GM12878 (cell line): ENCODE data around the gene HTR3A. TPM values are rescaled to one million over a fixed set of nuclear protein-coding genes. Genes with fewer than 3 reads are reported as not detected.

Experiments used
- ATAC-seq: fragments of 200-7000 bp; cut with Tn5 transposase; 3 replicates; pipeline ENCODE4 v1.9.1; 2020; ENCODE audit warnings: mild to moderate bottlenecking, moderate library complexity
- BruUV-seq: library from RNA; stranded (reverse); fragments of 400-500 nt; replicated peaks from 2 replicates; lab custom pipeline; 2021; lab: Mats Ljungman, UMichigan
- CTCF ChIA-PET: fragments of 300-600 bp; sonication (Branson Sonifier 250); formaldehyde crosslinking; extraction: SDS; loops from one replicate; lab custom pipeline; 2021; ENCODE audit warnings: inconsistent platforms; lab: Yijun Ruan, JAX
- POLR2A ChIA-PET: fragments of 350-600 bp; formaldehyde crosslinking; extraction: SDS; loops from one replicate; lab custom pipeline; 2021; ENCODE audit warnings: inconsistent platforms; lab: Charles Lee
- RAD21 ChIA-PET: fragments of 300-600 bp; sonication (Branson Sonifier 250); formaldehyde crosslinking; loops from one replicate; lab custom pipeline; 2023; ENCODE audit warnings: antibody characterized with exemption; ENCODE audit not compliant: unreplicated experiment; lab: Charles Lee
- SMC1A ChIA-PET: fragments of 300-600 bp; sonication (Branson Sonifier 250); formaldehyde crosslinking; loops from one replicate; lab custom pipeline; 2023; ENCODE audit not compliant: unreplicated experiment, uncharacterized antibody; lab: Charles Lee
- DNase-seq: peaks from one replicate; pipeline ENCODE4 v3.0.0-alpha.2; 2011; ENCODE audit warnings: low read depth, low spot score
- FAIRE-seq: peaks from 3 replicates; lab custom pipeline; 2011; peaks lifted over from hg19 to GRCh38; lab: Jason Lieb, UNC
- H2AFZ ChIP-seq: 2 replicates; pipeline ENCODE4 v1.6.0; 2011; ENCODE audit warnings: low read depth, low read length, control low read depth; ENCODE audit not compliant: control insufficient read depth
- H3K27ac ChIP-seq: 2 replicates; pipeline ENCODE4 v1.5.1; 2011; ENCODE audit warnings: control low read depth; ENCODE audit not compliant: control insufficient read depth, insufficient read depth
- H3K27me3 ChIP-seq, 2 experiments: replicated peaks in 1 of 2; 2 replicates each; pipeline versions ENCODE4 v1.6.0 to v1.6.1; 2011; ENCODE audit warnings: low read length in 1 of 2; ENCODE audit not compliant: control insufficient read depth in 2 of 2, insufficient read depth in 2 of 2
- H3K36me3 ChIP-seq, 2 experiments: 2 replicates each; pipeline ENCODE4 v1.5.1; 2011; ENCODE audit warnings: low read length in 1 of 2; ENCODE audit not compliant: control insufficient read depth in 2 of 2, insufficient read depth in 2 of 2
- H3K4me1 ChIP-seq: 2 replicates; pipeline ENCODE4 v1.6.1; 2011; ENCODE audit warnings: mild to moderate bottlenecking, low read length, moderate library complexity, mixed read lengths; ENCODE audit not compliant: control insufficient read depth, insufficient read depth
- H3K4me2 ChIP-seq: 2 replicates; pipeline ENCODE4 v1.6.0; 2011; ENCODE audit warnings: control low read depth; ENCODE audit not compliant: control insufficient read depth, insufficient read depth
- H3K4me3 ChIP-seq: fragments of 200-600 bp; sonication (generic); 2 replicates; pipeline ENCODE4 v1.5.1; 2016
- H3K79me2 ChIP-seq: 2 replicates; pipeline ENCODE4 v1.6.0; 2011; ENCODE audit warnings: low read length; ENCODE audit not compliant: control insufficient read depth, insufficient read depth
- H3K9ac ChIP-seq: 2 replicates; pipeline ENCODE4 v1.8.0; 2011; ENCODE audit warnings: low read length, control low read depth, mixed read lengths; ENCODE audit not compliant: control insufficient read depth, insufficient read depth
- H3K9me3 ChIP-seq: replicated peaks from 3 replicates; pipeline ENCODE4 v1.5.1; 2011; ENCODE audit warnings: mild to moderate bottlenecking, low read length; ENCODE audit not compliant: control insufficient read depth, insufficient read depth
- H4K20me1 ChIP-seq: 2 replicates; pipeline ENCODE4 v1.6.0; 2011; ENCODE audit not compliant: control insufficient read depth, insufficient read depth
- ATF2 ChIP-seq: IDR thresholded peaks from 2 replicates; pipeline ENCODE4 v1.6.1; 2012; ENCODE audit warnings: low read length, inconsistent platforms
- CEBPZ ChIP-seq: fragments of 150-350 bp; IDR thresholded peaks from 2 replicates; pipeline ENCODE4 v1.6.1; 2016; ENCODE audit warnings: low read depth, low read length
- IKZF1 ChIP-seq: fragments of 450-650 bp; conservative IDR thresholded peaks from 2 replicates; pipeline ENCODE4 v1.6.1; 2017; ENCODE audit warnings: antibody characterized with exemption, mild to moderate bottlenecking
- IRF5 ChIP-seq: fragments of 450-650 bp; IDR thresholded peaks from 2 replicates; pipeline ENCODE4 v1.6.1; 2017; ENCODE audit warnings: borderline replicate concordance
- MEF2B ChIP-seq: fragments of 450-650 bp; IDR thresholded peaks from 2 replicates; pipeline ENCODE4 v1.6.1; 2018; ENCODE audit warnings: mild to moderate bottlenecking, moderate library complexity; ENCODE audit not compliant: partially characterized antibody, poor library complexity, severe bottlenecking
- MTA2 ChIP-seq: fragments of 450-650 bp; IDR thresholded peaks from 2 replicates; pipeline ENCODE4 v1.6.1; 2016; ENCODE audit warnings: low read depth, mild to moderate bottlenecking, moderate library complexity
- NR2C2 ChIP-seq: IDR thresholded peaks from 2 replicates; pipeline ENCODE4 v1.6.1; 2011; ENCODE audit warnings: borderline replicate concordance, low read depth; ENCODE audit not compliant: control insufficient read depth, insufficient read length
- PBX3 ChIP-seq: IDR thresholded peaks from 2 replicates; pipeline ENCODE4 v1.6.1; 2011; ENCODE audit warnings: mild to moderate bottlenecking, low read depth, low read length, moderate library complexity; ENCODE audit not compliant: insufficient replicate concordance
- RB1 ChIP-seq: fragments of 450-650 bp; formaldehyde crosslinking; IDR thresholded peaks from 2 replicates; pipeline ENCODE4 v1.6.1; 2017; ENCODE audit warnings: mild to moderate bottlenecking, borderline replicate concordance
- SUZ12 ChIP-seq: fragments of 200-600 bp; sonication (generic); IDR thresholded peaks from one replicate; pipeline ENCODE4 v1.6.1; 2018; ENCODE audit warnings: antibody characterized with exemption, mild to moderate bottlenecking; ENCODE audit not compliant: unreplicated experiment
- TCF3 ChIP-seq: IDR thresholded peaks from 2 replicates; pipeline ENCODE4 v1.6.1; 2012; ENCODE audit warnings: low read depth, mild to moderate bottlenecking, low read length, borderline replicate concordance; ENCODE audit not compliant: insufficient read depth
- ZNF217 ChIP-seq: fragments of 450-650 bp; IDR thresholded peaks from 2 replicates; pipeline ENCODE4 v1.6.1; 2017; ENCODE audit warnings: antibody characterized with exemption, mild to moderate bottlenecking
- WGBS: methylation state at CpG from one replicate; pipeline ENCODE4 v1.1.6; 2016; ENCODE audit warnings: low lambda C conversion rate; ENCODE audit not compliant: insufficient replicate concordance, insufficient coverage; ENCODE audit errors: missing lambda C conversion rate; 5-methylcytosine and 5-hydroxymethylcytosine counted together
- in situ Hi-C: fragments of 300-500 bp; cut with MboI; formaldehyde crosslinking; loops from 9 replicates; pipeline ENCODE4 v1.14.3; 2018; ENCODE audit warnings: mixed read lengths
- intact Hi-C: fragments of 100-400 bp; cut with micrococcal nuclease; formaldehyde crosslinking; loops from one replicate; pipeline ENCODE4 v1.14.2; 2022; ENCODE audit not compliant: unreplicated experiment
- polyA plus RNA-seq, 11 experiments: library from polyadenylated mRNA; depleted of rRNA in 4 of 11; unstranded in 6 of 11; stranded (reverse) in 5 of 11; fragments of >200 nt; fragmentation: Nextera tagmentation in 4 of 11; fragmentation: Illumina TruSeq in 1 of 11; extraction: Ambion mirVana in 4 of 11; extraction: Trizol in 1 of 11; gene quantifications; 1 replicate in 1 of 11; 2 replicates in 10 of 11; pipeline versions ENCODE4 v1.2.1 to v1.2.3, GENCODE V29; 2011 to 2016; ENCODE audit warnings: inconsistent platforms in 2 of 11, missing spikeins in 2 of 11, low read depth in 1 of 11
- total RNA-seq, 4 experiments: library from RNA; depleted of rRNA in 3 of 4; stranded (reverse); fragments of >200 nt in 3 of 4; fragmentation: Illumina TruSeq in 1 of 4; extraction: Trizol in 1 of 4; gene quantifications; 2 replicates each; pipeline versions ENCODE4 v1.2.1 to v1.2.3, GENCODE V29; 2013 to 2021

HTR3A gene
- total and polyA plus RNA-seq, 10 of the 15 experiments (the other 5 are each of a cell fraction or from before 2014, with no cell fraction given): not detected

GRCh38 chr11:113934761-113935160 is 40.1 kb upstream of the HTR3A start:
- Histone ChIP-seq H3K36me3 (no peaks in the 10 kb centered on the region), H3K4me1 (no peaks in the 10 kb centered on the region), H2AFZ (no peak overlapping the region), H4K20me1 (no peaks in the 10 kb centered on the region), H3K27ac (no peak overlapping the region), H3K9ac (no peak overlapping the region), H3K9me3 (no peaks in the 10 kb centered on the region), H3K4me3 (no peak overlapping the region), H3K4me2 (no peak overlapping the region), H3K27me3 (peaks cover 2 to 4% of the 10 kb centered on the region in 2 experiments; a peak in 3 of 4 replicates), H3K79me2 (no peaks in the 10 kb centered on the region)
- ChIA-PET SMC1A (no interaction called here), RAD21 (no interaction called here), POLR2A (no interaction called here), CTCF (no interaction called here)
- BruUV-seq: no TSS peak
- FAIRE-seq (no peak), ATAC-seq (no peak), DNase-seq (no peak)
- 0% methylated on average over 4 of the region's 4 CpGs for WGBS
- intact Hi-C loops: no loop called here
- TF ChIP-seq ZNF217: no peak
- TF ChIP-seq TCF3: no peak
- no peak for TF ChIP-seq CEBPZ
- no peak for TF ChIP-seq NR2C2
- TF ChIP-seq IRF5: no peak
- TF ChIP-seq RB1: no peak
- no peak for TF ChIP-seq PBX3
- TF ChIP-seq MTA2: no peak
- no peak for TF ChIP-seq IKZF1
- no peak for TF ChIP-seq ATF2
- TF ChIP-seq MEF2B: no peak
- TF ChIP-seq SUZ12: no peak
- in situ Hi-C loops: no loop called here
